HG03097 (cell line): ENCODE measurements around the gene NPHP4.

Experiments
- ATAC-seq: cut with Tn5 transposase; IDR thresholded peaks from one replicate; pipeline ENCODE4 v1.9.1; 2021; ENCODE audit not compliant: unreplicated experiment, low FRiP score

The NPHP4 gene

DNA sequence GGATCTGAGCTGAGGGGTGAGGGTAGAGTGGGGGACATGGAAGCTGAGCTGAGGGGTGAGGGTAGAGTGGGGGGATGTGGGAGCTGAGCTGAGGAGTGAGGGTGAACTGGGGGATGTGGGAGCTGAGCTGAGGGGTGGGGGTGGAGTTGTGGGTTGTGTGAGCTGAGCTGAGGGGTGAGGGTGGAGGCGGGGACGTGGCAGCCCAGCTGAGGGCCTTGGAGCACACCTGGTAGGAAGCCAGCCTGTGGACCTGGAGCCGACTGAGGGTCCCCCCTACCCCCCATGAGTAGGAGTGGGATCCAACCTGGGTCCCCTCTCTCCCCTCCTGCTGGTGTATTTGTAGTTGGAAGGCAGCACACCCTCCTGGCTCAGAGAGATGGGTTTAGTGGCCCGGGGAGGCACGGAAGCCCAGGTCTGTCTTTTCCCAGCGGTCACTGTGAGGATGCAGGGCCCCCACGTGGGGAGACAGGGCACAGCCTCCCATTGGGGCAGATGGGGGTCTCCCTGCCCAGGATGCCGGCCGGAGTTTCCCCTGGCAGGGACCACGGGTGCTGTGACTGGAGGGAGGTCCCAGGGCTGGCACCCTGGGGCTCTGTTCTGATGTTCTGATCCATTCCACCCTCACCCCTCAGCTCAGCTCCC is 13.2 kb upstream of the NPHP4 start:
- ATAC-seq, result no peak

DNA sequence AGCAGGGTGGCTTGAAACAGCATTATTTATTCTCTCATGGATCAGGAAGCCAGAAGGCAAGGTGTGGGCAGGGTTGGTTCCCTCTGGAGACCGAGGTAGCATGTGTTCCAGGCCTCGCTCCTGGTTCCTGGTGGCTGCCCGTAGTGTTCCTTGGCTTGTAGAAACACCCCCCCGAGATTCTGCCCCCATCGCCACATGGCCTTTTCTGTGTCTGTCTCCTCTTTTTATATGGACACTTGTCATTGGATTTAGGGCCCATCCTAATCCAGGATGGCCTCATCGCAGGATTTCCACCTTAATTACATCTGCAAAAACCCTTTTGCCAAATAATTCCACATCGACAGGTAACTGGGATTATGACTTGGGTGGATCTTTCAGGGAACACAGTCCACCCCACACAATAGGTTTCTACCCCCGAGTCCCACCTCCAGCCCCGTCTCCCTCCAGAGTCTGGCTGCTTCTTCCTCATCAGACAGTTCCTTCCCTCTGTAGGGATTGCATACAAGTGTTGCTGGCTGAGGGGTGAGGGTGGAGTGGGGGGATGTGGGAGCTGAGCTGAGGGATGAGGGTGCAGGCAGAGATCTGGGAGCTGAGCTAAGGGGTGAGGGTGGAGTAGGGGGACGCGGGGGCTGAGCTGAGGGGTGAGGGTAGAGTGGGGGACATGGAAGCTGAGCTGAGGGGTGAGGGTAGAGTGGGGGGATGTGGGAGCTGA is 12.3 kb upstream of the NPHP4 start:
- no peak for ATAC-seq

DNA sequence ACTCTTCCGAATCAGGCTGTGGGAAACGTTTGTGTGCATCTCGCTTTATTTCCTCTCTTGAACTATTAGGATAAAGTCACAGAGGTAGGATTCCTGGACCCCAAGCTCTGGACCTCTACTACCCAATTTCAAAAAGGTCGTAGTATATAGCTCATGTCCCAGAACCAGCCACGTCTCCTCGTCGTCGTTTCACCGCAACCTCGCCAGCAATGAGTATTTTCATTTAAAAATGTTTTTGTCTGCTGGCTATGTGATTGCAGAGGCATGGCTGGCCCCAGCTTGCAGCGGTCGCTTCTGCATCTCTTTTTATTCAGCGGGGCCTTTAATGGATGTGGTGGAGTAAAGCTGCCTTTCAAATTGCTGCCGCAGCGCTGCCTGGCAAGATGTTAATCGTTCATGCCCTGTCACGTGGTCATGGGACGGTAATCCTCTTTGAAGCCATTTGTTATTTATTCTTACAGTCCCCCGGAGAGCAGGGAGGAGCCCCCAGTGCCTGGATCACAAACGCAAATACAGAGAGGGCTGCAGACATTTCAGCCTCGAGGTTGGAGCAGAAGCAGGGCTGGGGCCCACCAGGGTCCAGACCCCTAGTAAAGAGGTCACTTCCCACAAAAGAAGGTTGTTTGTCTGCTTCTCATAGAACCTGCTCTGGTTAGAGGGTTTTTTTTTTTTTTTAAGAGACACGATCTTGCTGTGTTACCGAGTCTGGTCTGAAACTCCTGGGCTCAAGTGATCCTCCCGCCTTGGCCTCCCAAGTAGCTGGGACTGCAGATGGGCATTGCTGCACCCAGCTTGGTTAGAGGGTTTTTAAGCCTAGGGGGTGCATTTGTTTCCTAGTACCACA is 11.6 kb upstream of the NPHP4 start:
- ATAC-seq, result no peak

DNA sequence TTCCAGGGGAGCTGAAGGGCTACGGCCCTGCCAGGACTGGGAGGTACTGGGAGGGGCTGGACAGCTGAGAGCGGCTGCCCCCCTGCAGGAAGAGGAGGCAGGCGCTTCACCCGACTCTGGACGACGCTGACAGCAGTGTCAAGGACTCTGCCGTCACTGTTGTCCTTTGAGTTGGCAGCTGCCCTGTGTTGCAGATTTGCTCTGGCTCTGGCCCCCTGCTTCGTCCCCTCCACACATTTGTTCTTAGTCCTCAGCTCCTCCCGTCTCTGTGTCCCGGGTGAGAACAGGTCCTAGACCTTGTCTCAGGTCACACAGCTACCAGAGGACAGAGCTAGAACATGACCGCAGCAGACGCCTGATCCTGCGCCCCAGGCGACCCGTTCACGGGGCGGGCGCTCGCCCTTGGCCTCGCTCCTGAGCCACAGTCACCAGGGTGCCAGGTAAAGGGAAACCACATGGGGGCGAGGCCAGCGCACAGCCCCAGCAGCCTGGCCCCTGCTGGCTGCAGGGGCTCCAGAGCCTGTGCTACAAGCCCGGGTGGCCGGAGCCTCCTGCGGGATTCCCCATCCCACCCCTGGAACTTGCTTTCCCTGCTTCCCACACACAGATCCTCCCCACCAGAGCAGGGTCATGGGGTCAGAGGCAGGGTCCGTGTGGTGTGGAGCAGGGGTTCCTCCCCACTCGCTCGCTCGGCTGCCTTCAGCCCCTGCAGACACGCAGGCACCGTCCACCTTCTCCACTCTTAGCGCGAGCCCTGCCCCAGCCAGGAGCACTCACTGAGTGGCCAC is 10.7 kb upstream of the NPHP4 start:
- no peak for ATAC-seq

DNA sequence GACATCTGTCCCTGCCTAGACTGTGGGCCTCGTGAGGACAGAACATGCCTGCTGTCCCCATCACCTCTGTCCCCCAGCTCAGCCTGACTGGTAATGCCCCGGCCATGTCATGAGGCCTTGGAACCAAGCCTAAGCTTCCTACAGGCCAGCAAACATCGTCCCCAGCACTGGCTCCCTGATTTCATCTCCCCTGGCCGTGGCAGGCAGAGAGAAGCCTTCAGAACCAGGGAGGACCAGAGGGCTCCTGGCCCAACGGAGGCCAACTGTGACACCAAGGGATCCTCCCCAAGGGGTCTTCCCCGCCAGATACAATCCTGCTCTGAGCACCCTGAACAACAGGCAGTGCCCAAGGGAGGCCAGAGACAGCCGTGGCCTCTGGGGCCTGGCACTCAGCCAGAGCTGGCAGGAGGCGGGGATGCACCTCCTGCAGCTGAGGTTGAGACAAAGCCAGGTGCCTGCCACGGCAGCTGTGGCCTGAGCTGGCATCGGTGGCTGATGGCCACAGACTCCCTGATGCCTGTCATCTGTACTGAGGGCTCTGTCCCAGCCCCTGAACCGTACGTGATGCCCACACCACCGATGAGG is 9.9 kb upstream of the NPHP4 start:
- no peak for ATAC-seq

DNA sequence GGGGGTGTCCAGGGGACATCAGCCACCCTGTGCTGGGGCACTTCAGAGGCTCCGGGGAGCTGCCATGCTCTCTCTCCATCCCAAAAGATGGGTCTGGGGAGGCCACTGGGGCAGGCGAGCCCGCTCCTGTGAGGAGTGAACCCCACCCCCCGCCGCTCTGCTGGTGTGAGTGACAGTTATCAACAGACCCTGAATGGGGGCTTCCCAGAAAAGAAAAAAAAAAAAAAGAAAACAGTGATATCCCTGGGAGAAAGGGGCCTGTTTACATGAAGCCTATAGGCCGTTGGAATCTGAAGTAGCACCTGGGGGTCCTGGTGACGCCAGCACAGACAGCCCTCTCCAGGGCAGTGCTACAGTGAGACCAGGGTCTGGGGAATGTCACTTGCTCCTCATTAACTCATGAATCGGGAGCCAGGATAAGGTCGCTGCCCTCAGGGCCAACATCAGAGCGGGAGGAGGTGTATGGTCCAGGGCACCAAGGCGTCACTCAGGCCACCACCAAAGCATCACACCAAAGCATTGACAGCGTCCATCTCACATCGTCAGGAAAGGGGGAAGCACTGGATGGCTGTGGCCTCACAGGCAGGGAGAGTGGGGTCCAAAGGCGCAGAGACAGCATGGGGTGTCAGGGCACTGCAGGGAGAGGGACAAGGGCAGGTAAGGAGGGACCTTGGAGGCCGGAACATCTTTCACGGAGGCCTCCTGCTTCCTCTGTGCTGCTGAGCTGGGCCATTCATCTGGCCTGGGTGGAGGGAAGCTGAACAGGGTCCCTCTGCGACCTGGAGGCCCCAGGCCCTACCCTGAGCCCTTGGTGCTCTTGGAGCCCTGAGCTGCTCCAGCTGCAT is 8.4 kb upstream of the NPHP4 start:
- no peak for ATAC-seq

DNA sequence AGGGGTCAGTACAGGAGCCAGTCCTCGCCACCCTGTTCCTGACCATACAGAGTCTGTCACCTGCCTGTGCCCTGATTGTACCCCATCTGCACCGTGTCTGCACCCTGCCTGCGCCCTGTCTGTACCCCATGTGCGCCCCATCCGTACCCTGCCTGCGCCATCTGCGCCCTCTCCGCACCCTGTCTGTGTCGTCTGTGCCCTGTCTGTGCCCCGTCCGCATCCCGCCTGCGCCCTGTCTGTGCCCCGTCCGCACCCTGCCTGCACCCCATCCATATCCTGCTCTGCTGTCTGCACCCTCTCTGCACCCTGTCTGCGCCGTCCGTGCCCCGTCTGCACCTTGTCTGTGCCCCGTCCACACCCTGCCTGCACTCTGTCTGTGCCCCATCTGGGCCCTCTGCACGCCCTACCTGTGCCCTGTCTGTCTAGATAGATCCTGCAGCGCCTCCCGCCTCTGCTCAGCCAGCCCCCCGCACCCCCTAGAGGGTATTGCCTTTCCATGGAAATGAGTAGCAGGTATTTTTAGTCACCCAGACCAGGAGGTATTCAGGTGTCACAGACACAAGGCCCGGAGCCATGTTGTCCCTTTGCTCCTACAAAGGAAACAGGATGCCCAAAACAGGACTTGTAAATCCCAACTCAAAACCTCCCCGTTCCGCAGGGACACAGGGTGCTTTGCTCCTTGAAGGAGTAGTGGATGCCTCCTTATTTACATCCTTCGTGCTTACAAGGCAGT is 7.7 kb upstream of the NPHP4 start:
- no peak for ATAC-seq

DNA sequence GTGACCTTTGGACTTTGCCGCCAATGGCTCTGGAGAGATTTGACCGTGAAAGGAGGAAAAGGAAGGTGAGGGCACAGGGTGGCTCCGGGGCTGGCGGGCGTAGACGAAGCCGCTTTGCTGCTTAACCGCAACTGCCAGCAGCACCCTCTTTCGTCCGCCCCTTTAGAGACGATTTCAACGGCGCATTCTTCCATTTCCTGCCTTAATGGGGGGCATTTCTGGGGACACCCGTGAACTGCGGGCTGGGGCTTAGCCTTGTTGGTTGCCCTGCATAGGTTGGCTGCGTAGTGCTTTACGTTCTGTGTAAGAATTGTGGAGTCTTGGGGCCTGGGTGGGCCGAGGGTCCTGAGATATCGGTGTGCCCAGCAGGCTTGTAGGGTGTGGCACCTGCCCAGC is 6.7 kb upstream of the NPHP4 start:
- ATAC-seq, result no peak

DNA sequence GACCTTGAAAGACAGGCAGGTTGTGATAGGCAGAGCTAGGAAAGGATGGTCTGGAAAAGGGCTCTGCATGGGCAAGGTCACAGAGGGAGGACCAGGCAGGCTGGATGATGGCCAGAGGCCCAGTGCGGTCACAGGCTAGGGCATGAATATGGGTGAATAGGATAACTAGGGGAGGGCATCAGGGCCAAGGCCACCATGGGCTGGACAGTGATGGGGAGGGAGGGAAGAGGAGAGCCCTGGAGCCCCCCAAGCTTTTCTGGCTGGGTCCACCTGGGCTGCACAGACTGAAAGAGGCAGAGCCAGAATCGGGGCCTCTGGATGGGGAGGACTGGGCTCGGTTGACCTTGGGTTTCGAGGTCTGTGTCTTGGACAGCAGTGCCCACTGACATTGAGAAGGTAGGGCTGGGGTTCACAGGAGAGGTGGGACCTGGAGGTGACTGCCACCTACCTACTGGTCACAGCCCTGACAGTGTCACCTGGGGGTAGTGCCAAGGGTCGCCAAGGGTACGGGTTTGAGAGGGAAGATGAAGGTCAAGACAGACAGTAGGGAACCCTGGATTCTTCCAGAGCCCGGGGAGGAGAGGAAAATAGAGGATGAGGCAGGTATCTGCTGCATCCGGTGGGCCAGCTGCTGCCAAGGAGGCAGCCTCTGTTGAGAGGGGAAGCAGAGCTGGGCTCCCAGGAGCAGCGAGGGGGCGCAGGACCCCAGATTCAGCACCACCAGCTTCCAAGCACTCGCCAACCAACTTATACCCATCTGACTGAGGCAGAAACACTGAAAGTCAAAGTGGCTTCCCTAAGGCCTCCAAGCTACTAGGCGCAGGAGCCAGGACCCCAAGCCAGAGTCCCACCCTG is 6.1 kb upstream of the NPHP4 start:
- ATAC-seq, result no peak

DNA sequence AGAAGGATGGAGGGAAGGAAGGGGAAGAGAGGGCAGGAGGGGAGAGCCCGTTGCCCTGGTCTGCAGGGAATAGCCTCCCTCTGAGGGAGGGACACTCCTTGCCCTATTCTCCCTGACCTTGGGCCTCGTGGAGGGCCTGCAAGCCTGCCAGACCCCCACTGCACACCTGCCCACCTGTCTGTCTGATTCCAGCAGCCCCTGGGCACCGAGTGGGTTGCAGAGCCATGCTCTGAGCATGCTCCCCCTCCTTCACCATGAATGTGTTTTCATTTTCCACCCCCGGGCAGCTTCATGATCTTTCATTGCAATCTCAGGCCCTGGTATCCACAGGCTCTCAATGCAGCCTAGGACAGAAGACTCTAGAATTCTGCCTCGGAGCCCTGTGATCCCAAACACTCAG is 5.1 kb upstream of the NPHP4 start:
- no peak for ATAC-seq

DNA sequence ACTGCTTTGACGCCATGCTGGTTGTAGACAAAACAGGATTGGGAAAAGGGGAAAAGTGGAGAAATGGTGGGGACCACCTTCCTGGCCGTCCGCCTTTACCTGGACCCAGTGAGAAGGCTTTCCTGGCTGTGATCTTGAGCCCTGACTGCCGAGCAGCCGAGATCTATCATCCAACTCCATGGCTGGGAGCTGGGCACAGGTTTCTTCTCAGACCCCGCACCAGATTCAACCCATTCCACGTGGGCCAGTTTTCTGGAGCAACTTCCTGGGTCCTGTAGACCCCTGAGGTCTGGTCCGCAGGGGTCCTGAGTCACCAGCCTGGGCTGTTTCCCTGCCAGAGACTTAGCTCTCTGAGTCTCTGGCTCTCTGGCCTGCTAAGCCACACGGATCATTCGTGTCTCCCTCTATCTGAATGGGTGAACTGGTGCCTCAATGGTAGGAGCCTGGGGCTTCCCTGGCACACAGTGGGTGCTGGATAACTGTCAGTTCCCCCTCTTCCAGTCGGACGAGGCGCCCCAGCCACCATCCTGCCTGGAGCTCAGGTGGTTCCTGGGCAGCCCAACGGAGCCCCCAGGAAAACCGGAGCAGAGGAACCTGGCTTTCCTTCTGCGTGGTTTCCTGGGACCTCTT is 4.5 kb upstream of the NPHP4 start:
- no peak for ATAC-seq

DNA sequence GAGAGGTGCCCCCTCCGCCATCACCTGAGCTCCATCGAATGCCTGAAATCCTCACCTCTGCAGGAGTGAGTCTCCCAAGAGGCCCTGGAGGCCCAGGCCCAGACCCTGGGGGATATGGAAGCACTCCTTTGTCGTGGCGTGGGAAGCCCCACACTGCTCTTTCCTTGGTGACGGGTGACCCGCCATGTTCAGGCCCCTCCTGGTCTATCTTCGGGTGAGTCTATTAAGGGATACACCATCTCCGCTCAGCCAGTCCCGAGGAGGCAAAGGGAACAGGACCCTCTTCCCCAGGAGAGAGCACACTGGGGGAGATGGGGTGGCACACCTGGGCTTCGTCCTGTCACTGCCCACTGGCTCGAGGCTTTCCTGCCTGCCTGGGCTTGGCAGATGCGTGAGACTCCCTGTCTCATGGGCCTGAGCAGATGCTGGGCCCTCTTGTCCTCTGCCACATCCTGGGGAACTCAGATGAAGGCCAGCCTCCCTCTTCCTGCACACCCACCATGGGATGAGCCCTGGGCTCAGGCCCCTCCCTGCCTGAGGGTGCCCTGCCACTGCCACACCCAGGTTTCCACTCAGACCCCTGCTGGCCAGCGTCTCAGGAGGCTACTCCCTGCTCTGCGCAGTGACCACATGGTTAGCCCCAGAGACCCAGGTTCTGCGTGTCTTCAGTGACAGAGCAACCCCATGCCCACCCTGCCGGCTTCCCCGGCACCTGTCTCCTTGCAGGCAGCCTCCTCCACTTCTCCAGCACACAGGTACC is 3.8 kb upstream of the NPHP4 start:
- ATAC-seq, result no peak

DNA sequence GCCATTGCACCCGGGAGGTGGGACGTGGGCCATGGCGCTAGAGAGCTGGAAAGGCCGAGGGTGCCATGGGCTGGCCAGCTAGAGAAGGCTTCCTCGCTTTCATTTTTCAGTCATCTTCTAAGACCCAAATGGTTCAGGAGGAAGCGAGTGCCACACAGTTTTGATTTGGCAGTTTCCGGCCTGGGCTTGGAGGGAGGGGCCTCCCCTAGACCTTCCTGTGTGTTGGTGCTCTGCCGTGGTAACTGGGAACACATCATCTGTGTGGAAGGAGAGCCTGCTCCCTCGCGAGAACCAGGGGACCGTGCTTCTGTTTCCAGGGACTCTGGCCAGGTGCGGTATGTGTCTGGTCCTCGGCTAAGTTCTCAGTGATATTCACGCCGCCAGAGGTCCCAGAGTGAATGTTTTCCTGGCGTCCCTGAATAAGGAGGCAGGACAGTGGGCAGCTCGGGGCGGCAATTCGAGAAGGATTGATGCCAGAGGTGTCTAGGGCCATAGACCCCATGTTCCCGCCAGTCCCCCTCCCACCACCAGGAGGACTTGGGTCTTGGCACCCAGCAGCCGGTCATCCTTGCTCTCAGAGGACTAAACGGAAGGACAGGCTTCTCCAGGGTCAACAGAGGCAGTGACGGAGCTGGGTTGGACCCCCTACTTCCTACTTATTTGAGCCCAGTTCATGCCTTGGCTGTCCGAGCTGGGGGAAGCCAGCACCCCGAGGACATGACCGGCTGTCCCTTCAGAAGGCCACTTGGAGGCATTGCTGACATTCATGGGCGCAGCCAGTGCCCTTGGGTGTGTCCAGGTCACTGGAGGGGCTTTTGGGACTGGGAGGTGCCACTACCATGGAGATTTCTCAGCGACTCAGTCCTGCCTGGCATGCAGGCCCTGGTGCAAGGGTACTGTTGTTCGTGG is 2.7 kb upstream of the NPHP4 start:
- no peak for ATAC-seq

DNA sequence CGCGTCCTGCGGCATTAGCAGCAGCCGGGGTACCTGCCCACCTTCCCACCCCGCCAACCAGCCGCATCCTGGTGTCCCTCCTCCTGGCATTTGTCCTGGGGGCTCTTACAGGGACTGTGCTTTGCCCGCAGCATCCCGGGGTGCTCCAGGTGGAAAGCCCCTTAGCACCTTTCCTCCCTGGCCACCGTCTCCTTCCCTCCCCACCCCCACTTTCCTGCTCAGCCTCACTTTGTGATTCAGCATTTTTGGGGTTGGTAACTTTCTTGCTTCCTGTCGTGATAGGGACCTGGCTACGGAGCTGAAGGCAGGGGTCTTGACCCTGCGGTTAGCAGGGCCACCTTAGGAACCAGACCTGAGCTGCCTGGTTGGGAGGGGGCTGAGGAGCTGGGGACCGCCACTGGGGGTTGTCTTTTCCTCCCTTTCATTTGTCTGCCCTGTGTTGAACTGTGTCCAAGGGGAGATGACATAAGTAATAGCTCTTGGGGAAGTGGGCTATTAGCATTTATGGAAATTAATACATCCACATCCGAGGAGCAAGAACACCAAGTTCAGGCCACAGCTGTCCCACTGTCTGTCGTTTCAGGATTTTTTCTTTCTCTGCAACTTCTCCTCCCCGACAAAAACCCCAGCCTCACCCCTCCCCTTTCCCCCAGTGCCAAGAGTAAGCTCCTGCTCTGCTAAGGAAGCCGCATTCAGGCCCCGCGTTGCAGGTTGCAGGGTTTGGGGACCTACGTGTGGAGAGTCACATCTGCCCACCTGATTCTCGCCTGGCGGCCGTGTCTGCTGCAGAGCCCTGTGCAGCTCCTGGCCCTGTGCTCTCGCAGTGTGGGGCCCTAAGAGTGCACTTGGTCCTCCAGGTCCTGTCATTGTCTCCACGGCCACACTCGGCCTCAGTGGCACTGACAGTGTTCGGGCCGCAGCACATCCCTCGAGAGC is 1.6 kb upstream of the NPHP4 start:
- ATAC-seq, result no peak
